Non-pigmented ciliary epithelial cell (primary cell): ENCODE results near the gene ADGRL3.

Experiments used
- DNase-seq: peaks from one replicate; pipeline ENCODE4 v3.0.0-alpha.2; 2010; ENCODE audit warnings: low read depth

ADGRL3 gene

GRCh38 chr4:61997831-61998230 is 797.7 kb downstream of the ADGRL3 start:
- DNase-seq, result no peak

DNA sequence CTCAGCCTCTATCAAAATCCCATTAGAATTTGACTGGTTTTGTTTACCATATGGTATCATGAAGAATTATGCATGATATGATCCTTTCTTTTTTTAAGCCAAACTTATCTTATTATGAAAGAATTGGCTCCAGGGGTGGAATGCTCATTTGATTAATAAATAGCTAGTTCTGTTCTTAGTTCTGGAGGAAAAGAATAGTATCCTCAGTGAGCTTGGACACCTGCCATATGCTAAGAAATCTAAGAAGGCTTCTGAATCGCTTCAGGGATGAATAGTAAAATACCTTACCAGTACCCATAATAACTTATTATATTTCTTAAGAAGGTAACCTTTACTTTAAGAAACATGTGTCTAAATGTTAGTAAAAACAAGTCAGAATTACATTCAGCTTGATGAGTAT is 803.6 kb downstream of the ADGRL3 start:
- DNase-seq, result no peak

GRCh38 chr4:62004881-62005280 is 804.8 kb downstream of the ADGRL3 start:
- no peak for DNase-seq

GRCh38 chr4:62006108-62006507 is 806.0 kb downstream of the ADGRL3 start:
- no peak for DNase-seq

DNA sequence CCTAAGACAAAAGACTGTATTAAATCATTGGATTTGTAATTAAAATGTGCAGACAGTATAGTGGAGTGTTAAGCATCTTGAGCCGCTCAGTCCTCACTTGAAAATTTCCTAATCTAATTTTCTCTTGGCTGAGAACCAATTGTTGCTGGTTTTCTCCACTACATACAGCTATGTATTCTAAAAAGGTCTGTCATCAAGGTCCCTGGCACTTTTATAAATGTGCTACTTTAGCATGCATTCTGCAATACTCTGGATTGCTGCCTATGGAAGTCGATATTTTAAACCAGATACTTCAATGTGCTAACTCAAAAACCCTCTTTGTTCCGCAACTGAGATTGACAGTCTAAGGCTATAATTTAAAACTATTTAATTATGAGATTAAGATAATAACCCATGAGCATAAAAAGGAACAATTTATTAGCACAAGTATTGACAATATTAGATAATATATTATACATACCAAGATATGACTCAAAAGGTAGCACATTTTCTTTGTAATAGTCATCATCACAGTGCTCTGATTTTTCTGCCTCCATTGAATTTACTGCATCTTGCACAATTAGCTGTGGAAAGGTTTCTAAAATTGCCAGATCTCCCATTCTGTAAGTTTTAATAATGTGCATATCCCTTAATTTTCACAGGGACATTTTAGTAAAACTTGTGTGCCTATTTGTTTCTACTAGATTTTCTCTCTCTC is 815.1 kb downstream of the ADGRL3 start:
- no peak for DNase-seq

DNA sequence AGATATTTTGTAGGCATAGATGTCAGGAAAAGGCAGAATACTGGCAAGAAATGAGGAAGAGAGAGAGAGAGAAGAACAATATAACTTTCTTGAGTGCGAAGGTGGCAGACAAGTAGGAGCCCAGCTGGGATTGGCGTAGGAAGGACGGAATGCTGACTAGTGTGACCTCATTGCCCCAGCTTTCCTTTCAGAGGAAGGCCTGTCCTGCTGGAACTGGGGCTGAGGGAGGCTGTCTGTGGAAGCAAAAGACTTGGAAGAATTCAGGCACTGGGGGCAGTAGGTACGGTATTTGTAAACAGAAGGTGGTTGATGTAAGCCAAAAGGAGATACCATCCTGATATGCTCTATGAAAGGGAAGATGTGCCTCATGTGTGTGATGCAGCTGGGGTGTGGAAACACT is 818.4 kb downstream of the ADGRL3 start:
- DNase-seq, result no peak

- DNase-seq, result no peak
Observed at GRCh38 chr4:62023633-62024032, 823.5 kb downstream of the ADGRL3 start.

GRCh38 chr4:62028745-62029144 is 828.6 kb downstream of the ADGRL3 start:
- no peak for DNase-seq

DNA sequence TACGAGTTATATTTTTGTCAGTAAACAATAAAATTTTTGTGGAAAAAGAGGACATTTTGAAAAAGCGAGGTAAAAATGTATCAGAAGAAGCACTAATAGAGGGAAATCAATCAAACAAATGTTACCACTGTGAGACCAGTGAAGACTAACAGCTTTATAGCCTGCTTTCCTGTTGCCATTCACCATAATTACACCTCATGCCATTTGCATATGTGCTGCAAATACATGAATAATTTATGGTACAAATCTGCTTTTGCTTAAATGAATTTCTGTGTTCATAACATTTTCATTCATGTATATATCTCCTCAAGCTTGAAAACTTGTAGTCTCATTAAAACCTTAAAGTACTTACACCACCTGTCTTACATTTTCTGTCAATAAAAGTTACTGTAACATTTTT is 830.8 kb downstream of the ADGRL3 start:
- no peak for DNase-seq

- no peak for DNase-seq
Observed at GRCh38 chr4:62037571-62037970, 837.4 kb downstream of the ADGRL3 start.

- no peak for DNase-seq
Observed at GRCh38 chr4:62051332-62051731, 851.2 kb downstream of the ADGRL3 start.

- DNase-seq, result no peak
Observed at GRCh38 chr4:62053974-62054373, 853.8 kb downstream of the ADGRL3 start.

DNA sequence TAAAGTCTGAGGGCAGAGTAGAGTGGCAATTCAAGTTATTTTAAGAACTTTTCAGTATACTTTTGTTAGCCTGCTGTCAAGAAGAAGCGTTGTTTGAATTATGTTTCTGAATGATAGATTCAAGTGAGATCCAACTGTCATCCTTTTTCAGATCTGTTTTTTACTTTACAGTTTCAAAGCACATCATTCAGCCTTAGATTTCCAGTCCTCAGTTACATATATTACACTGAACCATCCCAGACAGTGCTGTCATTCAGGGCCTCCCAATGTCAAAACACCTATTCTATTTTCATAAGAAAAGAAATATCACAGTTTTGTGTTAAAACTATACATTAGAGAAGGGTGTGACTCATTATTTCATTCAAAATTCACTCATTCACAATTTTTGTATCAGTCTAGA is 856.9 kb downstream of the ADGRL3 start:
- no peak for DNase-seq

DNA sequence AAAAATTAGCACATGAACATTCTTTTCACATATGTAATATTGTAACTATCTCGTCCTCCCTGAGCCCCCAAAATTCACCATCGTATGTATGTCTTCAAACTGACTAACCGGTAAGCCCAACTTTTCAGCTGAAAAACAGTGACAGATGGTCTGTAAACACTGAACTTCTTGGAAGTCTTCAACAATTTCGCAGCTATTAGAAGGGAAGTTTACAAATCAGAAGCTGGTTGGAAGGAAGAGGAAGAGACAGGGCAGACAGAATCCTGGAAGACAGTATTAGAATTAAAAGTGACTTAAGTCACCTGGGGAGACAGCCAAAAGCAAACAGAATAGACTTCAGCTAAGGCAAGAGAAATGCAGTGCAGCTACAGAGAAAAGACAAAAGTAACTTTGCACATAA is 858.4 kb downstream of the ADGRL3 start:
- no peak for DNase-seq

DNA sequence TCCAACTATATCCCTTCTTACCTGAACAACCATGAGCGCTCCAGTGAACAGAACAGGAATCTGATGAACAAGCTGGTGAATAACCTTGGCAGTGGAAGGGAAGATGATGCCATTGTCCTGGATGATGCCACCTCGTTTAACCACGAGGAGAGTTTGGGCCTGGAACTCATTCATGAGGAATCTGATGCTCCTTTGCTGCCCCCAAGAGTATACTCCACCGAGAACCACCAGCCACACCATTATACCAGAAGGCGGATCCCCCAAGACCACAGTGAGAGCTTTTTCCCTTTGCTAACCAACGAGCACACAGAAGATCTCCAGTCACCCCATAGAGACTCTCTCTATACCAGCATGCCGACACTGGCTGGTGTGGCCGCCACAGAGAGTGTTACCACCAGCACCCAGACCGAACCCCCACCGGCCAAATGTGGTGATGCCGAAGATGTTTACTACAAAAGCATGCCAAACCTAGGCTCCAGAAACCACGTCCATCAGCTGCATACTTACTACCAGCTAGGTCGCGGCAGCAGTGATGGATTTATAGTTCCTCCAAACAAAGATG is 870.2 kb downstream of the ADGRL3 start:
- DNase-seq, result no peak

GRCh38 chr4:62075089-62075488 is 875.0 kb downstream of the ADGRL3 start:
- no peak for DNase-seq

DNA sequence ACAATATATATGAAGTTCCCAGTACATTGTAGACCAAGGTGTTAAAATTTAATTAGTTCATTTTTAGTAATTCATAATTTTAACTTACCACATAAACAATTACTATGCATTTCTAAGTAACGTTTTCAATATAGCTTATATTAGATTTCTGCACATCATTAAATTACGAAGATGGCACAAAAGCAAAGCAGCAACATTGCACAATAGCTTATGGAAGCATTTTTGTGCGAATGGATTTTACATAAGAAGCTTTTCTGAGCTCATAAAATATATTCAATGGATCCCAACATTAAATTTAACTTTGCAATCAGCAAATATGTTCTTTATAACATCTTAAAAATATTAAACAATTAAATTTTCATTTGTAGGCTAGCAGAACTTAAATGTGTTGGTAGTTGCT is 875.4 kb downstream of the ADGRL3 start:
- DNase-seq, result no peak

DNA sequence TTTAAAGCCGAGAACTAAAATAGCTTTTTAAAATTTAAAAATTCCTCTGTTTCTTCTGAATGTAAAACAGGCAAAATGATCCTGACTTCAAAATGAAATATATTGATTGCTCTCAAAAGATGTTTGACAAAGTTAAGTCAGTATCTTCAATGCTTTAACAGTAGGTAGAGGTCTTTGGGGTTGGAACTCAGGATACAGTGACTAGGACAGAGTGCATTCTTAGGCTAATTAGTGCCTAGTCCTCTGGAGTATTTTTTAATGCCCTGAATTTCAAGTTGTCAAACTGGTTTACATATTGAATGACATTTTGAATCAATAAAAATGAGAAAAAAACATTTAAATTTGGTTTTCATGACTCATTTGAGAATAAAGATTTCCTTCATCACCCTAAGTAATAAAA is 877.3 kb downstream of the ADGRL3 start:
- DNase-seq, result no peak

DNA sequence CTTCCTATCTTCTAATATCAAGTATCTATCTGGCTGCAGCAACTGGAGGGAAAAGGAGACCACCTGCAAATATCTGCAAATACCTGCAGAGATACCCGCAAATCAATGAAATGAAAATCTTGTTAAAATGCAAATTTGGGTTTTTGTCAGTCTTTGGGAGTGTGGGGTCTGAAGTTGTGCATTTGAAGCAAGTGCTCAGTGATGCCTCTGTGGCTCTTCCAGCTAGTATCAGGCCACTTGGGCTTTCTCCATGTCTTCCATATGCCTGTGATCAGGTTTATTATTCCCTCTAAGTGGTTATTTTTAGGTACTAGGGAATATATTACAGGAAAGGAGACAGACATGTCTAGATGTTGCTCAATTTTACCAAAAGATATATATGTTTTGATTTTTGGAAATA is 880.3 kb downstream of the ADGRL3 start:
- DNase-seq, result no peak

- no peak for DNase-seq
Observed at GRCh38 chr4:62087706-62088105, 887.6 kb downstream of the ADGRL3 start.

- DNase-seq, result no peak
Observed at GRCh38 chr4:62093735-62094134, 893.6 kb downstream of the ADGRL3 start.

DNA sequence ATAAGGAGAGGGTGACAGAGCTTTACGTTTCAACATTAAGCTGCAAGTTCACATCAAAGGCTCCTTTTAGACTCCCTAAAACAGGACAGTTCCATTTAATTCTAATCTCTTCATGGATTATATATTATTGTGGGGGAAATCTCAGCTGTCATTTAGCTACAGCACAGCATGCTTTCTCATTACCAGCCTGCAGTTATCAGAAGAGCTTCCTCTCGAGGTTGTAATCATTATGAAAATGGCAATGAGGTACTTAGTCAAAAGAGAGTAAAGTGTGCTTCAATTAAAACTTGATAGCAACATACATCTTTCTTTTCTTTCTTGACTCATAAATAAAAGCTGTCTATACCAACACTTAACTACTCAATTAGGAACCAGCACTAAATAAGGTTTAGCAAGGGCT is 896.8 kb downstream of the ADGRL3 start:
- DNase-seq, result no peak

GRCh38 chr4:62115216-62115615 is 915.1 kb downstream of the ADGRL3 start:
- DNase-seq, result no peak

GRCh38 chr4:62117886-62118285 is 917.8 kb downstream of the ADGRL3 start:
- DNase-seq, result no peak
